GM20000 (cell line): ENCODE measurements around the gene ADH1B.
"Not testable (repeated sequence)": the region's sequence is repeated elsewhere in the genome, so short reads cannot be mapped to it uniquely, and the experiment has no call there.

Source experiments
- DNase-seq: peaks from one replicate; pipeline ENCODE4 v3.0.0; 2012; ENCODE audit warnings: low spot score
- TF ChIP-seq, protein P1 (sequence below): IDR thresholded peaks from 2 replicates; pipeline ENCODE4 v1.5.1; 2012; ENCODE audit warnings: mild to moderate bottlenecking, control low read depth; ENCODE audit errors: extremely low read depth, missing control alignments

The ADH1B gene

GRCh38 chr4:99321241-99322191, at the start of gene ADH1B:
TSS of gene ADH1B (minus strand) at chr4:99321401. CDS start at chr4:99321331, 70 bp downstream.
- DNase-seq, result no peak
- TF ChIP-seq, protein P1, sequence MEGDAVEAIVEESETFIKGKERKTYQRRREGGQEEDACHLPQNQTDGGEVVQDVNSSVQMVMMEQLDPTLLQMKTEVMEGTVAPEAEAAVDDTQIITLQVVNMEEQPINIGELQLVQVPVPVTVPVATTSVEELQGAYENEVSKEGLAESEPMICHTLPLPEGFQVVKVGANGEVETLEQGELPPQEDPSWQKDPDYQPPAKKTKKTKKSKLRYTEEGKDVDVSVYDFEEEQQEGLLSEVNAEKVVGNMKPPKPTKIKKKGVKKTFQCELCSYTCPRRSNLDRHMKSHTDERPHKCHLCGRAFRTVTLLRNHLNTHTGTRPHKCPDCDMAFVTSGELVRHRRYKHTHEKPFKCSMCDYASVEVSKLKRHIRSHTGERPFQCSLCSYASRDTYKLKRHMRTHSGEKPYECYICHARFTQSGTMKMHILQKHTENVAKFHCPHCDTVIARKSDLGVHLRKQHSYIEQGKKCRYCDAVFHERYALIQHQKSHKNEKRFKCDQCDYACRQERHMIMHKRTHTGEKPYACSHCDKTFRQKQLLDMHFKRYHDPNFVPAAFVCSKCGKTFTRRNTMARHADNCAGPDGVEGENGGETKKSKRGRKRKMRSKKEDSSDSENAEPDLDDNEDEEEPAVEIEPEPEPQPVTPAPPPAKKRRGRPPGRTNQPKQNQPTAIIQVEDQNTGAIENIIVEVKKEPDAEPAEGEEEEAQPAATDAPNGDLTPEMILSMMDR, result no peak

DNA sequence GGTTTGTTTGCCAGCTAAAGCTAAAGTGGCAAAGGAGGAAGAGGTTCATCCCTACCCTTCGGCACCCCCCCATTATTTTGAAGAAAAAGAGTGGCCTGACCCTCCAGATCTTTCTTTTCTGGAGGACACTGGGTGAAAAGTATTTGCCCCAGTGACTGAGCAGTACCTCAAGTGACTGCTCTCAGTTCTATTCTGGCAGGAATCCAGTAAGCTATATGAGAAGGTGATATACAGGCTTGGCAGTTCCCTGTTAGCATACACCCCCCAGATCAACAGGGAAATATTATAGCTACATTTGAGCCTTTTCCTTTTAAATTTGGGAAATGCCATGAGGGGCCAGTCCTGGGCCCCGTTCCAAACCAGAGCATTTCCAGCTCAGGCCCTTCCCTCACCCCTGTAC, 46.6 kb upstream of the ADH1B start:
- DNase-seq, result not testable (repeated sequence)

- no peak for DNase-seq
- TF ChIP-seq, protein P1, result no peak
Observed at GRCh38 chr4:99366491-99366890, 45.3 kb upstream of the ADH1B start.

DNA sequence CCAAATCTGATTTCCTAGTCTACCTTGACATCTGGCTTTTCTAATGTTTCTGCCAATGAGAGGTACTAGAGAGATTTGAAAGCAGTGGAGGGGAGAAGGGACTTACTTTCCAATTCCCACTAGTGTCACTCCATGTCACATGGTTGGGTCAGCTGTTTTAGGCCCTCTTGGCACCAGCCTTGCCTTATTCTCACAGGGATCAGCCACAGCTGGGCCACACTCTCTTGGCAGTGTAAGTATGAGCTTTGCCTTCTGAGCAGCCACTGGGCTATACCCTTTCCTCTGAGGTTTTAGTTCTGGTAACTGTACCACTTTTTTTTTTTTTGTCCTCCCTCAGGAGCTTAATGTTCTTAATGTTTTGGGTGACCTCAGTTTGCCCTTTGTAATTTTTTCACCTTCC, 41.6 kb upstream of the ADH1B start:
- no peak for DNase-seq
- TF ChIP-seq, protein P1, result no peak

- TF ChIP-seq, protein P1, result no peak
Observed at GRCh38 chr4:99361899-99362275, 40.7 kb upstream of the ADH1B start.

DNA sequence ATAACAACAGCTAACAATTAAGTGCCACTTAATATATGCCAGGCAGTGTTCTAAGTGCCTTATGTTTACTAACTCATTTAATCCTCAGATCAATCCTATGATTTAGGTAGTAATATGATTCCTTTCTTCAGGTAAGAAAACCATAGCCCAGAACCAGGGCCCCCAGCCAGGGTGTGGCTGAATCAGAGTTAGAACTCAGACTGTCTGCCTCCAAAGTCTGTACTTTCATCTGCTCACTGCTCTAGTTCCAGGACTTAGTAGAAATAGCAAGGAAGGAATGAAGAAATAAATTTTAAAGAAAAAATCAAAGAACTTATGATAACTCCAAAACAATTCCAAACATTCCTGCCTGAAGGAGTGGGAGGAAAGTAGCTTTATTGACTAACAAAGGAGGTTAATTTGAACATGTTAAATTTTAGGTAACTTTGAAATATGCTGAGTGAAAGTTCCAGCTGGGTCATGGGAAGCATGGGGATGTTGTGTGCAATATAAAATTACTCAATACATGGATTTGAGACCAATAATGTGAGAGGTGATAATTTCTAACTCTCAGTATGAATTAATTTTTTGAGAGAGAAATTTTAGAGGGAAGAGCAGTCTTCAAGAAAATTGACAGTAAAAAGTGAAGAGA, 40.2 kb upstream of the ADH1B start:
- TF ChIP-seq, protein P1, result no peak
- no peak for DNase-seq

More at GRCh38 chr4:99361899-99362275, 40.7 kb upstream of the ADH1B start:
- DNase-seq, result no peak

- no peak for DNase-seq
- TF ChIP-seq, protein P1, result no peak
Observed at GRCh38 chr4:99359480-99360204, 38.4 kb upstream of the ADH1B start.
